Activated T-cell treated with anti-CD3 and anti-CD28 coated beads, Interleukin-2, amount 50 U/mL, for 4 hours (primary cell): ENCODE measurements around the gene EIF3B. TPM values are rescaled to one million over a fixed set of nuclear protein-coding genes. Genes with fewer than 3 reads are reported as not detected.
"Not testable (repeated sequence)": the region's sequence is repeated elsewhere in the genome, so short reads cannot be mapped to it uniquely, and the experiment has no call there.

ENCODE experiments used
- ATAC-seq, 2 donors: fragments of 200-7000 bp; cut with Tn5 transposase; one replicate each; pipeline ENCODE4 v1.10.0; 2021
- DNase-seq: peaks from one replicate; pipeline ENCODE4 v3.0.0-alpha.2; 2020
- H3K27me3 Mint-ChIP-seq: one replicate; pipeline ENCODE4 v1.8.0; 2021; ENCODE audit warnings: low read depth, mixed read lengths
- H3K36me3 Mint-ChIP-seq: one replicate; pipeline ENCODE4 v1.8.0; 2022; ENCODE audit warnings: mixed read lengths; ENCODE audit not compliant: insufficient read depth
- H3K4me1 Mint-ChIP-seq: one replicate; pipeline ENCODE4 v1.8.0; 2021; ENCODE audit warnings: low read depth, mixed read lengths
- H3K4me3 Mint-ChIP-seq: one replicate; pipeline ENCODE4 v1.8.0; 2021; ENCODE audit warnings: mild to moderate bottlenecking, moderate library complexity, mixed read lengths
- H3K9me3 Mint-ChIP-seq: one replicate; pipeline ENCODE4 v1.8.0; 2021; ENCODE audit warnings: mixed read lengths
- total RNA-seq, 3 donors: library from RNA; stranded (reverse); gene quantifications; one replicate each; pipeline ENCODE4 v1.2.1, GENCODE V29; 2021

Gene EIF3B
- total RNA-seq, 3 donors from 2014 or later: 448 to 483 (median 474) TPM

DNA sequence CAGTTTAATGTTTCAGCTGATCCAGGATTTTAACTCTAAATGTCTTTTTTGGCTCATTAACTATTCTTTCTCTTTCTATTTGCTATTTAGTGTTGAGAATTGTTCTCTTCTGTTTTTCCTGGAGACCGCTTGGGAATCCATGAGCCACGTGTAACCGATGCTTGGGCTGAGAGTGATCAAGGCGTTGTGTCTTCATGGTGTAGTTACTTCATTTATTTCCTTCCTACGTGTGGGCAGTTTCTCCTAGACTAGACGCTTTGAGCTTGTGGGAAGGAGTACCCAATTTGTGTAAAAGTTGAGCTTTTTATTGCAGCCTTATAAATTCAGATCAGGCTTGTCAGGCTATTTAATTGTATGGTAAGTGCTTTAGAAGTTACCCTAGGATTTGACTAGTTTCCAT, 2.9 kb downstream of the EIF3B start:
- Mint-ChIP-seq H3K4me1 (peaks cover 48% of the 10 kb centered on the region), H3K36me3 (peaks cover 36% of the 10 kb centered on the region), H3K27me3 (no peaks in the 10 kb centered on the region), H3K4me3 (peak overlapping the region; percentile 88), H3K9me3 (no peaks in the 10 kb centered on the region)
- ATAC-seq (no peak), DNase-seq (no peak)

GRCh38 chr7:2358968-2359527, 4.4 kb downstream of the EIF3B start:
- no peaks in the 10 kb centered on the region for H3K27me3 Mint-ChIP-seq
- peaks cover 47% of the 10 kb centered on the region for H3K36me3 Mint-ChIP-seq
- DNase-seq (no peak), ATAC-seq (no peak)
- H3K9me3 Mint-ChIP-seq: no peaks in the 10 kb centered on the region
- H3K4me1 Mint-ChIP-seq: peaks cover 47% of the 10 kb centered on the region
- H3K4me3 Mint-ChIP-seq: no peak overlapping the region

DNA sequence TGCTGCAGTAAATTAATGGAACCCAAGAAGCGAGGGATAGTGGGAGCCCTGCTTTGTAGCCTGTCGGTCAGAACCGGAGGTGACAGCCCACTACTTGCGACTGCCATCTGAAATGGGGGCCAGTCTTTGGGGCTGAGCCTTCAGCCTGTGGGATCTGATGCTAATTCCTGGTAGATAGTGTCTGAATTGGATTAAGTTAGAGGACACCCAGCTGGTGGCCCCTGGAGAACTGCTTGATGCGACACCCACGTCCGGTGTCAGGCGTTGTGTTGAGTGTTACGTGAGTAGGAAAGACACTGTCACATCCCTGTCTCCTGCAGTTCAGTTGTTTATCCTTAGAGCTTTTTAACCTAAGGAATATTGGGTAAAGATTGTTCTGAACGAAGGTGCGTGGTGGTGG, 5.0 kb downstream of the EIF3B start:
- DNase-seq (no peak), ATAC-seq (no peak)
- no peaks in the 10 kb centered on the region for H3K9me3 Mint-ChIP-seq
- peaks cover 50% of the 10 kb centered on the region for H3K36me3 Mint-ChIP-seq
- H3K4me3 Mint-ChIP-seq: no peak overlapping the region
- no peaks in the 10 kb centered on the region for H3K27me3 Mint-ChIP-seq
- peaks cover 47% of the 10 kb centered on the region for H3K4me1 Mint-ChIP-seq

- peaks cover 57% of the 10 kb centered on the region for H3K36me3 Mint-ChIP-seq
- H3K4me3 Mint-ChIP-seq: no peak overlapping the region
- peaks cover 46% of the 10 kb centered on the region for H3K4me1 Mint-ChIP-seq
- no peak for DNase-seq
- ATAC-seq: no peak
- no peaks in the 10 kb centered on the region for H3K27me3 Mint-ChIP-seq
- no peaks in the 10 kb centered on the region for H3K9me3 Mint-ChIP-seq
These were observed 6.2 kb downstream of the EIF3B start for GRCh38 chr7:2360796-2361195.

GRCh38 chr7:2362385-2363088, 7.9 kb downstream of the EIF3B start:
- Mint-ChIP-seq H3K27me3 (no peaks in the 10 kb centered on the region), H3K4me1 (peaks cover 34% of the 10 kb centered on the region), H3K9me3 (no peaks in the 10 kb centered on the region), H3K36me3 (peaks cover 53% of the 10 kb centered on the region), H3K4me3 (no peak overlapping the region)
- no peak for DNase-seq
- ATAC-seq: no peak

DNA sequence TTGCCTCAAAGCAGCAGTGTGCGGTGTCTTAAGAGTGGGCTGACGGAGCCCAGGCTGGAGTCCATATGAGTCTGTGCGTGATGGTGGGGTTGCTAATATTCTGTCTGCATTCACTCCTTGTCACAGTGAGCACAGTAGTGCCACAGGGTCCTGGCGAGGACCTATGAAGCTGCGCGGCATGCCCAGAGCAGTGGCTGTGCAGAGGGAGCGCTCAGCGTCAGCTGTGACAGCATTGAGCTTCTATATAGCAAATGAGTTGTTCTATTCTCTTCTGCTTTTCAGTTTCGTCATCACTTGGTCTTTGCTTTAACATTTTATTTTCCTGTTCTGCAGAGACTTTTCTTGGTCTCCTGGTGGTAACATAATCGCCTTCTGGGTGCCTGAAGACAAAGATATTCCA, 14.5 kb downstream of the EIF3B start:
- peaks cover 48% of the 10 kb centered on the region for H3K36me3 Mint-ChIP-seq
- no peaks in the 10 kb centered on the region for H3K4me1 Mint-ChIP-seq
- ATAC-seq (no peak), DNase-seq (no peak)
- no peaks in the 10 kb centered on the region for H3K27me3 Mint-ChIP-seq
- H3K9me3 Mint-ChIP-seq: no peaks in the 10 kb centered on the region
- H3K4me3 Mint-ChIP-seq: no peak overlapping the region

DNA sequence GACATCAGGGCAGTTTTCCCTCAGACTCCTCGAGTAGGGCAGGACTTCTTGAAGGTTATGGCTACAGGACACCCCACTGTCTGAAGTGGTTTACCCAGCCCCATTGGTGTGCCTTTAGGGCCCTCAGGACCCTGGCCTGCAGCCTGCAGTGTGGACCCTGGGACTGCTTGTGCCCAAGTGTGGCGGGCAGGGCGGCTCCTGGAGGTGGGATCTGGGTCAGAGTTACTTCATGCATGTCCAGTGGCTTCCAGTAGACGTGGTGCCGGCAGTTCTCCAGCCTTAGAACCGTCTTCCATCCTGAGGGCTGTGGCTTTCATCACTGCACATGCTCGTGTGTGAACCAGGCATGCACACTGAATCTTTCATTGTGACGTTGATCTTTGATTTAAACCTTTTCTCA, 16.7 kb downstream of the EIF3B start:
- H3K4me3 Mint-ChIP-seq: no peak overlapping the region
- no peak for ATAC-seq
- H3K36me3 Mint-ChIP-seq: peaks cover 49% of the 10 kb centered on the region
- no peak for DNase-seq
- no peaks in the 10 kb centered on the region for H3K9me3 Mint-ChIP-seq
- H3K4me1 Mint-ChIP-seq: no peaks in the 10 kb centered on the region
- no peaks in the 10 kb centered on the region for H3K27me3 Mint-ChIP-seq

DNA sequence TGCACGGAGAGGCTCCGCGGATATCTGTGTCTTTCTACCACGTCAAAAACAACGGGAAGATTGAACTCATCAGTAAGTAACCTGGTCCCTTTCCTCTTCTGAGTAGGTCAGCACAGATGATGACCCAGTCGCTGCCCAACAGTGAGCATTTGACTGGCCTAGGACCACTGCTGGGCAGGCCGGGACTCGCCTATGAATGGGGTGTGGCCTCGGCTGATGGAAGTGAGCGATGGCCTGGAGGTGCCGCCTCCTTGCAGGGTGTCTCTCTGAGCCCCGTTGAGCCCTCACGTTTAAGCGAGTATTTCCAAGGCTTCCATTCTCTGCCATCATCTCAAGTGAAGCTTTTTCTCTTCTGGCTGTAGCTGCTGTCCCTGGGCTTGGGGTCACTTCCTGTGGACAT, 18.1 kb downstream of the EIF3B start:
- ATAC-seq (no peak), DNase-seq (no peak)
- Mint-ChIP-seq H3K27me3 (no peaks in the 10 kb centered on the region), H3K4me1 (no peaks in the 10 kb centered on the region), H3K4me3 (no peak overlapping the region), H3K36me3 (peaks cover 52% of the 10 kb centered on the region), H3K9me3 (no peaks in the 10 kb centered on the region)

- H3K27me3 Mint-ChIP-seq: no peaks in the 10 kb centered on the region
- ATAC-seq (no peak), DNase-seq (no peak)
- H3K9me3 Mint-ChIP-seq: no peaks in the 10 kb centered on the region
- no peaks in the 10 kb centered on the region for H3K4me1 Mint-ChIP-seq
- H3K4me3 Mint-ChIP-seq: no peak overlapping the region
- peaks cover 54% of the 10 kb centered on the region for H3K36me3 Mint-ChIP-seq
These were observed 18.5 kb downstream of the EIF3B start for GRCh38 chr7:2373124-2373556.

DNA sequence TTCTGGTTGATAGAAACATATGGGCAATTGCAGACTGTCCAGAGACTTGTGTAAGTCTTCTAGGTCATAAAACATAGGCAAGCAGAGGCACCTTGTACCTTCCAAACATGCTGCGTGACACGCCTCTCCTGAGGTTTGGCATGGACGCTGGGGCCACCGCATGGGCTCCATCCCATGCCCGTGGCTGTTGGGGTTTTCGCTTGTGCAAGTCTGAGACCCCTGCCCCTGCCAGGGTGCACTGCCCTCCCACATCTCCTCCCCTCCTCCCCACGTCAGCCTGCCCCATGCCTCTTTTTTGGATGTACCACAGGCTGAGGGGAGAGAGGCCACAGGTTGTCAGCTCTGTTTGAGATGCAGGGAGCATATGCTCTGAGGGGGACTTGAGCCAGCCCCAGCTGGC, 19.0 kb downstream of the EIF3B start:
- peak in 1 of 2 donors; percentile 19 for ATAC-seq
- Mint-ChIP-seq H3K4me3 (no peak overlapping the region), H3K4me1 (no peaks in the 10 kb centered on the region), H3K27me3 (no peaks in the 10 kb centered on the region), H3K9me3 (no peaks in the 10 kb centered on the region), H3K36me3 (peaks cover 54% of the 10 kb centered on the region)
- no peak for DNase-seq

DNA sequence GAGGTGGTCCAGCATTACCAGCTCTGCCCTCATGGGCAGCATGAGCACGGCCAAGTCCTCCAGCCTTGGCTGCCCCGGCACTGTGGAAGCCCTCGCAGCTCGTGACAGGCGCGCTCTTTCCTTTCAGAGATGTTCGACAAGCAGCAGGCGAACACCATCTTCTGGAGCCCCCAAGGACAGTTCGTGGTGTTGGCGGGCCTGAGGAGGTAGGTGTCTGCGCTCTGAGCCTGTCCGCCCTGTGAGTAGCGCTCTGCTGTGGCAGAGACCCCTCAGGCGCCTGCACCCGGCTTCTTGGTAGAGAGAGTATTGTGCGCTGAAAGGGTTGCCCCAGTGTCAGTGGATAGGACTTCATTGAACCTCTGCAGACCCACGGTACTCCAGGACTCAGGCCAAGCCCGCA, 19.8 kb downstream of the EIF3B start:
- no peak overlapping the region for H3K4me3 Mint-ChIP-seq
- no peak for ATAC-seq
- H3K4me1 Mint-ChIP-seq: no peaks in the 10 kb centered on the region
- H3K27me3 Mint-ChIP-seq: no peaks in the 10 kb centered on the region
- no peaks in the 10 kb centered on the region for H3K9me3 Mint-ChIP-seq
- H3K36me3 Mint-ChIP-seq: peaks cover 55% of the 10 kb centered on the region
- no peak for DNase-seq

DNA sequence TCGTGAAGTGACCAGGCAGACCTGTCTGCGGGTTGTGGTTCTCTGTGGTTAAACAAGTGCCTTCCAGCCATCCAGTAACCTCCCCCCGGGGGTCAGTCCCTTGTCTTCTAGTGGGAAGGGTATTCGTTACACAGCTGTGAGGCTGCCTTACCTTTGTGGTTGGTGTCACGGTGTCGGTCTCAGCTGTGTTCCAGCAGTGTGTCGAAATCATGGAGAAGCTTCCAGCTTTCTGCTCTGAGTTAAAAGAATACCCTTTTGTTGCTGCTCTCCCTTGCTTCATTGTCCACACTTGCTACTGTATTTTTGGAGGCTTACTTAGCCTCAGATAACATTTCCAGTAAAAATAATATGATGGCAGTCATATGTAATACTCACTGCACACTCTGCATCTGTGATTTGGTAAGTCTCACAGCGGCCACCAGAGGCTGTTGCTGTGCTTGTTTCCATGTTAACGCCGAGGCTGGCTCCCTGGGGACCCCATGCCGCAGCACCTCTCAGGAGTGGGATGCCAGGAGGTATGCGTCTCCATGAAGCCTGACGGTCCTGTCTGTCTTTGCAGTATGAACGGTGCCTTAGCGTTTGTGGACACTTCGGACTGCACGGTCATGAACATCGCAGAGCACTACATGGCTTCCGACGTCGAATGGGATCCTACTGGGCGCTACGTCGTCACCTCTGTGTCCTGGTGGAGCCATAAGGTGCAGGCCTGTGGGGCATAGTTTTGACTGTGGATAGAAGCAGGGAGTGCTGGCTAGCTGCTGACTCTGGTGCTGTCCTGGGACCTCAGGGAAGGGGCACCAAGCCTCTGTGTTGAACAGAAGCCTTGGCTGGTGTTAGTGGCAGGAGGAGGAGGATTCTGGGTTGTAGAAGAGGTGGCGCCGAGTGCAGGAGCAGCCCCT, 20.5 kb downstream of the EIF3B start:
- Mint-ChIP-seq H3K36me3 (peaks cover 57% of the 10 kb centered on the region), H3K4me1 (no peaks in the 10 kb centered on the region), H3K4me3 (no peak overlapping the region), H3K9me3 (no peaks in the 10 kb centered on the region), H3K27me3 (no peaks in the 10 kb centered on the region)
- no peak for DNase-seq
- no peak for ATAC-seq

DNA sequence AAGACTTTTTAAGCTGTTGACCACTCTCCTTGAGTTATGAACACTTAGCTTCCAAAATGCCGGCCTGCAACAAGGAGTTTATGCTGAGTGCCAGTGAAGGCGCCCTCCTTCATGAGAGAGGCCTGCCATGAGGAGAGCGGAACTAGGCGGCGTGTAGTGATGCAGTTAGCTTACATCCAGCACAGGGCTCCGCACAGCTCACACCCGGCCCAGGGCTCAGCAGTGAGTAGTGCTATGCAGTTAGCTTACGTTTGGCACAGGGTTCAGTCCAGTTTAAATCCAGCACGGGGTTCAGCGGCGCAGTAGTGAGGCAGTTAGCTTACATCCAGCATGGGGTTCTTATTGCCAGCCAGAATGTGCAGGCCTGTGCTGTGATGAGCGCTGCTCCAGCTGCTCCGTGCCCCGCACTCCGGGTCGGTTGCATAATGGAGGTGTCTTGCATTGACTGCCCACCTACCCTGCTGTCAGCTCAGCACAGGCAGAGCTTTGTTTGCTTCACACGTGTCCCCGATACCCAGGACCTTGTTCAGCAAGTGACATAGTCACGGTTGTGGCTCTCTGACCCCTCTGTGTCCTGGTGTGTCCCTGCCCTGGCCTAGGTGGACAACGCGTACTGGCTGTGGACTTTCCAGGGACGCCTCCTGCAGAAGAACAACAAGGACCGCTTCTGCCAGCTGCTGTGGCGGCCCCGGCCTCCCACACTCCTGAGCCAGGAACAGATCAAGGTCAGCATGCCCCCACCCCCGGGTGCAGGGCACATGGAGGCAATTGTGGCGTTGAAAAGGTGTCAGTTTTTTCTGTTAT, 21.9 kb downstream of the EIF3B start:
- no peak for ATAC-seq
- Mint-ChIP-seq H3K27me3 (no peaks in the 10 kb centered on the region), H3K36me3 (peaks cover 62% of the 10 kb centered on the region), H3K4me3 (no peak overlapping the region), H3K9me3 (no peaks in the 10 kb centered on the region), H3K4me1 (no peaks in the 10 kb centered on the region)
- DNase-seq: no peak

DNA sequence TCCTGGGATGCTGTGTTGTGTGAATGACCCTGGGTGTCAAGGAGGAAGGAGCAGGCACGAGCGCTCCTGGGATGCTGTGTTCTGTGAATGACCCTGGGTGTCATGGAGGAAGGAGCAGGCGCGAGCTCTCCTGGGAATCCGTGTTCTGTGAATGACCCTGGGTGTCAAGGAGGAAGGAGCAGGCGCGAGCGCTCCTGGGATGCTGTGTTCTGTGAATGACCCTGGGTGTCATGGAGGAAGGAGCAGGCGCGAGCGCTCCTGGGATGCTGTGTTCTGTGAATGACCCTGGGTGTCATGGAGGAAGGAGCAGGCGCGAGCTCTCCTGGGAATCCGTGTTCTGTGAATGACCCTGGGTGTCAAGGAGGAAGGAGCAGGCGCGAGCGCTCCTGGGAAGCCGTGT, 22.9 kb downstream of the EIF3B start:
- not testable (repeated sequence) for H3K4me1 Mint-ChIP-seq, DNase-seq, H3K4me3 Mint-ChIP-seq, ATAC-seq, H3K9me3 Mint-ChIP-seq, H3K27me3 Mint-ChIP-seq
- H3K36me3 Mint-ChIP-seq: peaks cover 53% of the 10 kb centered on the region
